ENCODE measurements around the gene CLEC4D. TPM values are rescaled to one million over a fixed set of nuclear protein-coding genes. Genes with fewer than 3 reads are reported as not detected.

Gene CLEC4D
- total RNA-seq, 3 donors from 2014 or later: 0.15 to 0.48 (median 0.33) TPM

DNA sequence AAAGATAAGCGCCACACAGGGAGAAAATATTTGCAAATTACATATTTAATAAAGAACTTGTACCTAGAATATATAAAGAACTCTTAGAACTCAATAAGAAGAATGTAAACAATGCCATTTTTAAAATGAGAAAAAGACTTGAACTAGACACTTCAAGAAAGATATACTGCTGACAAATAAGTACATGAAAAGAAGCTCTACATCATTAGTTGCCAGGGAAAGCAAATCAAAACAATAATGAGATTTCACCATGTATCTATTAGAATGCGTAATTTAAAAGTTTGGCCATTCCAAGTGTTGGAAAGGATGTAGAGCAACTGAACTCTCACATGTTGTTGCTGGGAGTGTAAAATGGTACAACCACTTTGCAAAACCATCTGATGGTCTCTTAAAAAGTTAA, 34.3 kb downstream of the CLEC4D start:
- Histone ChIP-seq H3K4me1 (no peaks in the 10 kb centered on the region), H3K36me3 (no peaks in the 10 kb centered on the region), H3K9me3 (no peaks in the 10 kb centered on the region), H3K27me3 (no peaks in the 10 kb centered on the region), H3K4me3 (no peak overlapping the region), H3K27ac (no peak overlapping the region)
- DNase-seq (ENCODE audit: low spot score in 2 of 2): no peak
- intact Hi-C loops (cut with DNase I; ENCODE audit: low total_unique reads): no loop called here
- TF ChIP-seq, protein P1, sequence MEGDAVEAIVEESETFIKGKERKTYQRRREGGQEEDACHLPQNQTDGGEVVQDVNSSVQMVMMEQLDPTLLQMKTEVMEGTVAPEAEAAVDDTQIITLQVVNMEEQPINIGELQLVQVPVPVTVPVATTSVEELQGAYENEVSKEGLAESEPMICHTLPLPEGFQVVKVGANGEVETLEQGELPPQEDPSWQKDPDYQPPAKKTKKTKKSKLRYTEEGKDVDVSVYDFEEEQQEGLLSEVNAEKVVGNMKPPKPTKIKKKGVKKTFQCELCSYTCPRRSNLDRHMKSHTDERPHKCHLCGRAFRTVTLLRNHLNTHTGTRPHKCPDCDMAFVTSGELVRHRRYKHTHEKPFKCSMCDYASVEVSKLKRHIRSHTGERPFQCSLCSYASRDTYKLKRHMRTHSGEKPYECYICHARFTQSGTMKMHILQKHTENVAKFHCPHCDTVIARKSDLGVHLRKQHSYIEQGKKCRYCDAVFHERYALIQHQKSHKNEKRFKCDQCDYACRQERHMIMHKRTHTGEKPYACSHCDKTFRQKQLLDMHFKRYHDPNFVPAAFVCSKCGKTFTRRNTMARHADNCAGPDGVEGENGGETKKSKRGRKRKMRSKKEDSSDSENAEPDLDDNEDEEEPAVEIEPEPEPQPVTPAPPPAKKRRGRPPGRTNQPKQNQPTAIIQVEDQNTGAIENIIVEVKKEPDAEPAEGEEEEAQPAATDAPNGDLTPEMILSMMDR (IDR thresholded peaks at IDR 0.05): no peak
- TF ChIP-seq POLR2A (IDR thresholded peaks at IDR 0.05): no peak
- TF ChIP-seq POLR2AphosphoS5 (IDR thresholded peaks at IDR 0.05): no peak

DNA sequence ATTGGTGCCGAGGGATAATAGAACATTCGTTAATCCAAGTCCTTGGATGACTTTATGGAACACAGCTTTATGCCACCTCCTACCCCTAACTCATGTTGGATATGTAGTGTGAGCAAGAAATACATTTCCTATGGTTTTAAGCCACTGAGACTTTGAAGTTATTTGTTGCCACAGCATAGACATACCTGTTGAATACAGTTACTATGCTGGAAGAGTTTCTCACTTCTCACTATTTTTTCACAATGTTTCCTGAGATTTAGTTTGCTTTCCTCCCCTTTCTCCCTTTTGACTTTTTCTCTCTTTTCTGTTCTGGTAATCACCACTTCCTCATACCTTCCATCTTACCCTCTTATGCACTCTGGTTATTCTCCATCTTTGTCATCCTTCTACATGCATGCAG, 34.9 kb downstream of the CLEC4D start:
- Histone ChIP-seq H3K9me3 (no peaks in the 10 kb centered on the region), H3K4me3 (no peak overlapping the region), H3K4me1 (no peaks in the 10 kb centered on the region), H3K27me3 (no peaks in the 10 kb centered on the region), H3K27ac (no peak overlapping the region), H3K36me3 (no peaks in the 10 kb centered on the region)
- intact Hi-C loops (cut with DNase I; ENCODE audit: low total_unique reads): no loop called here
- no peak for DNase-seq (ENCODE audit: low spot score in 2 of 2)
- TF ChIP-seq, protein P1 (IDR thresholded peaks at IDR 0.05): no peak
- no peak for TF ChIP-seq POLR2A (IDR thresholded peaks at IDR 0.05)
- no peak for TF ChIP-seq POLR2AphosphoS5 (IDR thresholded peaks at IDR 0.05)

DNA sequence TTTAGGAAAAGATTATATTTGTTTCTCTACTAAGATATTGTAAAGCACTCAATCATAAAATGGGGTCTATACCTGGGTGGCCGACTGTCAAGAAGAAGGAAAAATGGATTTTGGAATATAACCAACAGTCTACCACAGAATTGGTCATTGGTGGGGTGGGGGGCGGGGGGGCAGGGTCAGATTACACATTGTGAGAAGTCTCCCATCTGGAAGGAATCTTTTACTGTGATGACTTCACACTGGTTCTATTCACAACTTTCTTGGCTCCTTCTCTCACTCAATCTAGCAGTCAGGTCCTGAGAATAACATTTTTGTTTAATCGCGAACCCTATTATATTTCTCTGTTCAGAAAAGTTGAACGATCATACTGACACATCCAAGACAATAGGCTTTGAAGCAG, 36.1 kb downstream of the CLEC4D start:
- intact Hi-C loops (cut with DNase I; ENCODE audit: low total_unique reads): no loop called here
- no peaks in the 10 kb centered on the region for H3K27me3 ChIP-seq
- no peak overlapping the region for H3K27ac ChIP-seq
- TF ChIP-seq POLR2A (IDR thresholded peaks at IDR 0.05): no peak
- TF ChIP-seq, protein P1 (IDR thresholded peaks at IDR 0.05): no peak
- no peak for TF ChIP-seq POLR2AphosphoS5 (IDR thresholded peaks at IDR 0.05)
- no peaks in the 10 kb centered on the region for H3K36me3 ChIP-seq
- DNase-seq (ENCODE audit: low spot score in 2 of 2): no peak
- H3K4me1 ChIP-seq: no peaks in the 10 kb centered on the region
- no peaks in the 10 kb centered on the region for H3K9me3 ChIP-seq
- no peak overlapping the region for H3K4me3 ChIP-seq

DNA sequence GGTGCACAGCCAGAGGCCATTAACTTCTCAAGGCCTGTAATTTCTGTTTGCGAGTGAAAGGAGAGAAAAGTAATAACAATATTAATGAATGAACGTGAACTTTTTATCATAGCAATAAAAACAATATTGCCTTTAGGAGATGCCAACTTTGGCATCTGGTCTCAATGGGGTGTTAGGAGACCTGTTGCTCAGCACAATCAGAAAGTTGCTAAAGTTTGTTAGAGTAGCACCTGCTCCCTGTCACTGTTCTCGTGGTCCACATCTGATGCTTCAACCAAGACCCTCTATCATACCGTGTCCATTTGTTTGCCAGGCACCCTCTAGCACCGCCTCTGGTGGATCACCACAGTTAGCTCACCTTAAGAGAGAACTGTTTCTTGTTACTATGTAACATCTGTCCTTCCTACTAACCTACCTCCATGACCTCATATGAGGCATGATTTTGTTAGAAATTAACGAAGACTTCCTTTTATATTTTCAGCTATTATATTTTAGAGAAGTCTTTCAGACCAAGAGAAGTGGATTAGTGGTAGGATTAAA, 39.9 kb downstream of the CLEC4D start:
- intact Hi-C loops (cut with DNase I; ENCODE audit: low total_unique reads): no loop called here
- H3K36me3 ChIP-seq: no peaks in the 10 kb centered on the region
- TF ChIP-seq POLR2AphosphoS5 (IDR thresholded peaks at IDR 0.05) (no peak), POLR2A (IDR thresholded peaks at IDR 0.05) (no peak)
- TF ChIP-seq, protein P1 (IDR thresholded peaks at IDR 0.05): no peak
- H3K4me3 ChIP-seq: no peak overlapping the region
- H3K9me3 ChIP-seq: no peaks in the 10 kb centered on the region
- no peaks in the 10 kb centered on the region for H3K4me1 ChIP-seq
- no peaks in the 10 kb centered on the region for H3K27me3 ChIP-seq
- H3K27ac ChIP-seq: no peak overlapping the region
- DNase-seq (ENCODE audit: low spot score in 2 of 2): no peak

DNA sequence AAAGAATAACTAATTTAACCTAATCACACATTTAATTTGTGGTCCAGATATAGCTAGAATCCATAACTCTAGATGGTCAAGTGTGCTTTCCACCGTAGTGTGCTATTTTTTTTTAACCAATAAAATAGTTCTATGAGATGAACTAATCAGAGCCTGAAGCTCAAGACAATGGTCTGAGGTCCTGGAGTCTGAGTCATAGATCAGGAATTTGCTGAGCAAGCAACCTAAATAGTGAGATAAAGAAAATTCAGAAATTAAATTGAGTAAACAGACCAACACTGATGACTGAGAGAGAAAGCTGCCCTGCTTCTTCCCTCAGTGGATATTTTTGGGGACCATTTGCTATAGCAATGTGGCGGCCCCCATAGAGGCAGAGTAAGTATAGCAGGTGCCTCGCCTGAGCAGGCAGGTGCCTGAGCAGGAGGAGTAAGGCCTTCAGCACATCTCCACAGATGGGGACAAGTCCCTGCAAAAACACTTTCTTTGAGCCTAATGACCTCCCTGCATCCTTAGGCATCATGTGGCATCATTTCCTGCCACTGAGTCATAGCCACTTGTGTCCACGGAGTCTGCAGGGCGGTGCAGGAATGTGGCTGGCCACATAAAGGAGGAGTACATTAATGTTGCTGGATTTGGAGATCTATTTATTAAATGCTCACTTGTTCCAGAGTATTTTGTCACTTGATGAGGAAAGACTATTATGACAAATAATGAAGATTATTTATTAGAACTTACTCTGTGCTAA, 41.3 kb downstream of the CLEC4D start:
- Histone ChIP-seq H3K27me3 (no peaks in the 10 kb centered on the region), H3K9me3 (no peaks in the 10 kb centered on the region), H3K36me3 (no peaks in the 10 kb centered on the region), H3K27ac (no peak overlapping the region), H3K4me3 (no peak overlapping the region), H3K4me1 (no peaks in the 10 kb centered on the region)
- no peak for DNase-seq (ENCODE audit: low spot score in 2 of 2)
- intact Hi-C loops (cut with DNase I; ENCODE audit: low total_unique reads): loop anchor here (5.0 kb wide), 1 partner anchor 323 kb away; no protein-coding TSS in a partner anchor
- TF ChIP-seq POLR2AphosphoS5 (IDR thresholded peaks at IDR 0.05) (no peak), POLR2A (IDR thresholded peaks at IDR 0.05) (no peak)
- TF ChIP-seq, protein P1 (IDR thresholded peaks at IDR 0.05): no peak
